Choroid plexus epithelial cell (primary cell): Measurements from ENCODE around the gene GPAT3.
"Not testable (repeated sequence)": the region's sequence is repeated elsewhere in the genome, so short reads cannot be mapped to it uniquely, and the experiment has no call there.

Source experiments
- DNase-seq: peaks from one replicate; pipeline ENCODE4 v3.0.0-alpha.2; 2010; ENCODE audit warnings: low read depth
- H3K4me3 ChIP-seq: 2 replicates; pipeline ENCODE4 v1.5.1; 2011; ENCODE audit warnings: low read depth, mild to moderate bottlenecking, control low read depth, low read length, moderate library complexity
- TF ChIP-seq, protein P1 (sequence below): conservative IDR thresholded peaks from 2 replicates; pipeline ENCODE4 v1.5.1; 2011; ENCODE audit warnings: low read depth, mild to moderate bottlenecking, control low read depth, inconsistent platforms, low read length, moderate library complexity

GPAT3 gene

DNA sequence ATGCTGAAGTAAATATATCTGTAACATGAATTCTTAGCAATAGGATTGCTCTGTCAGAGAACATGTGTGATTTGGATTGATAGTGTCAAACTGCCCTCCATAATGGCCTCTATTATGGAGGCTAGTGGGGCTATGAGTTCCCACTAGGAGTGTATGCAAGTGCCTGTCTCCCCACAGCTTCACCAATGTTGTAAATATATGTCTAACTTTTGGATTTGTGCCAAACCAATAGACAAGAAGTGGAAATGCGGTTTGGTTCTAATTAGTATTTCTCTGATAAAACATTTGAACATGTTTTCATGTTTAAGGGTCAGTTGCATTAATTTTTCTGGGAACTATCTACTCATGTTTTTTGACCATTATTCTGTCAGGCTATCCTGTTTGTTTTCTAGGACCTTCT, 28.1 kb downstream of the GPAT3 start:
- no peak for DNase-seq
- no peak overlapping the region for H3K4me3 ChIP-seq
- TF ChIP-seq, protein P1, sequence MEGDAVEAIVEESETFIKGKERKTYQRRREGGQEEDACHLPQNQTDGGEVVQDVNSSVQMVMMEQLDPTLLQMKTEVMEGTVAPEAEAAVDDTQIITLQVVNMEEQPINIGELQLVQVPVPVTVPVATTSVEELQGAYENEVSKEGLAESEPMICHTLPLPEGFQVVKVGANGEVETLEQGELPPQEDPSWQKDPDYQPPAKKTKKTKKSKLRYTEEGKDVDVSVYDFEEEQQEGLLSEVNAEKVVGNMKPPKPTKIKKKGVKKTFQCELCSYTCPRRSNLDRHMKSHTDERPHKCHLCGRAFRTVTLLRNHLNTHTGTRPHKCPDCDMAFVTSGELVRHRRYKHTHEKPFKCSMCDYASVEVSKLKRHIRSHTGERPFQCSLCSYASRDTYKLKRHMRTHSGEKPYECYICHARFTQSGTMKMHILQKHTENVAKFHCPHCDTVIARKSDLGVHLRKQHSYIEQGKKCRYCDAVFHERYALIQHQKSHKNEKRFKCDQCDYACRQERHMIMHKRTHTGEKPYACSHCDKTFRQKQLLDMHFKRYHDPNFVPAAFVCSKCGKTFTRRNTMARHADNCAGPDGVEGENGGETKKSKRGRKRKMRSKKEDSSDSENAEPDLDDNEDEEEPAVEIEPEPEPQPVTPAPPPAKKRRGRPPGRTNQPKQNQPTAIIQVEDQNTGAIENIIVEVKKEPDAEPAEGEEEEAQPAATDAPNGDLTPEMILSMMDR: no peak

- H3K4me3 ChIP-seq: no peak overlapping the region
- DNase-seq: no peak
- TF ChIP-seq, protein P1: no peak
Measured at GRCh38 chr4:83568062-83568461, 32.2 kb downstream of the GPAT3 start.

DNA sequence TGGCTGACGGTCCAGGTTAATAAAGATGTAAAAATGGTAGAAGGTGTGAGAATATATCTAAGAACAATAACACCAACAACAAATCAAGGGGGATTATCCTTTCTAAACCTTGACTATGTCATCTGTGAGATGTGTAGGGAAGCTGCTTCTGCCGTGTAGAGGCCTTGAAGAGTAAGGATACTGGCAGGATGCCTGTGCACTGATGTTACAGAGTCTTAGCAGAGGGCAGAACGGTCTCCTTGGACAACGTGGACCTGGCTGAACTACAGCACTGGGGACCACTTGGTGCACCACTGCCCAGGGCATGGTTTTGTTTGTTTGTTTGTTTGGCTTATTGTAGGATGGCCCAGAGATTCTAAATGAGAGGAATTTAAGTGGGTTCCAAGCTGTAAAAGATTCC, 33.5 kb downstream of the GPAT3 start:
- DNase-seq: no peak
- H3K4me3 ChIP-seq: no peak overlapping the region
- TF ChIP-seq, protein P1: no peak

DNA sequence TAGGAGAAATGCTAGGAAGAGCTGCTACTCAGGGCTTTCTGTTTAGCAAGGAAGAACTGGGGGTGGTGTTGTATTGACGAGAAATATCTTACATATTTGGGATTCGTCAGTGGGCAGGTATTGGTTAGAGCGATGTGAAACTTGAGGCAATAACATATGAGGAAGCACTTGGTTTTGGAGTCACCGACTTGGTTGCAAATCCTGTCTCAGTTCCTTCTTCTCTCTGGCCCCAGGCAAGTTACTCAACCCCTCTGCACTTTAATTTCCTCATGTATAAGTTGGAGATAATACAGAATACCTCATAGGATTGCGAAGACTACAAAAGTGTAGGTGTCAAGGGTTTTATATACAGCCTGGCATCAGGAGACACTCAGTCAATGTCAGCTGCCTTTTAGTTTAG, 34.1 kb downstream of the GPAT3 start:
- TF ChIP-seq, protein P1: no peak
- H3K4me3 ChIP-seq: no peak overlapping the region
- no peak for DNase-seq

DNA sequence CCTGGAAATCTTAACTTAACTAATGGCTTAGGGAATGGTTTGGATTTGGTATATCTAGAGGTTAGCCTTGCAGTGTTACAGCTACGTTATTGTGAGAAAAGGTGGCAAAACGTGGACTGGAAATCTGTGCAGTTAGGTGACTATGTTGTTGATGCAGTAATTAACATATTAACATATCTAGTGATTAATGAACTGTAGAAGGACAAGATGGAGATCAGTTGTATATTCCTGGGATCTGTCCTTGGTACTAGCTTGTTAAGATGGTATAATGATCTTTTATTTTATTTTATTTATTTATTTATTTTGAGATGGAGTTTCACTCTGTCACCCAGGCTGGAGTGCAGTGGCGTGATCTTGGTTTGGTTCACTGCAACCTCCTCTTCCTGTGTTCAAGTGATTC, 36.9 kb downstream of the GPAT3 start:
- H3K4me3 ChIP-seq: no peak overlapping the region
- TF ChIP-seq, protein P1: no peak
- DNase-seq: no peak

DNA sequence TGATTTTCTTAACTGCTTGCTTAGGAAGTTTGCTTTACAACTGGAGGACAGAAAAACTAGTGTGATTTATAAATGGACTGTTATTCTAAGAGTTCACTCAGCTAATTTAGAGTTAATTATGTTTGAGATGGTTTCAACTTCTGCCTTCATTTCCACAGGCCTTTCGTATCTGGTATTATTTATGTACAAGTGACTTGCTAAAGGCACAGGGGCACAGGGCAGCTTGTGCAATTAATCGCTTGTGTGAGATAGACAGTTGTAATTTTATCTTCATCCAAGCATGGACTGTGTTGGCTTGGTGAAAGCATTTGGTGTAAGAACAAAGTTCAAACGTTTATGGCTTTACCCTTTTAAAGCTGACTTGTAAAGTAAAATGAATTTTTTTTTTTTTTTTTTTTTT, 38.3 kb downstream of the GPAT3 start:
- no peak overlapping the region for H3K4me3 ChIP-seq
- DNase-seq: no peak
- TF ChIP-seq, protein P1: no peak

DNA sequence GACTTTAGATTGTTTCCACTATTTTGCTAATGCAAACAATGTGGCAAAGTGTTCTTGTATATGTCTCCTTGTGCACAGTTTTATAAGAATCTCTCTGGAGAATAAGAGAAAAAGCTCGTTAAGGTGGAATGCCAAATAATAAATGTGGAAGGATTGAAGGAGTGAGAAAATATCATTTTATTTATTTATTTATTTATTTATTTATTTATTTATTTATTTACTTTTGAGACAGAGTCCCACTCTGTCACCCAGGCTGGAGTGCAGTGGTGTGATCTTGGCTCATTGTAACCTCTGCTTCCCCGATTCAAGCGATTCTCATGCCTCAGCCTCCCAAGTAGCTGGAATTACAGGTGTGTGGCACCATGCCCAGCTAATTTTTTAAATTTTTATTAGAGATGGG, 40.3 kb downstream of the GPAT3 start:
- DNase-seq, H3K4me3 ChIP-seq: not testable (repeated sequence)
